Upper lobe of left lung (tissue), 6 donors: ENCODE results near the gene MYO1G. TPM values are rescaled to one million over a fixed set of nuclear protein-coding genes. Genes with fewer than 3 reads are reported as not detected.
A peak's percentile ranks its signal among the peaks of the same experiment; 100 is the strongest.

ENCODE experiments used
- ATAC-seq, 2 donors: fragments of 200-7000 bp; cut with Tn5 transposase; one replicate each; pipeline ENCODE4 v1.9.1; 2022; ENCODE audit warnings: mild to moderate bottlenecking in 2 of 2, moderate library complexity in 2 of 2; ENCODE audit not compliant: low FRiP score in 2 of 2
- DNase-seq, 2 donors: peaks; one replicate each; pipeline ENCODE4 v3.0.0-alpha.2; 2019 to 2020
- H3K27ac ChIP-seq, 4 donors: fragments of 200-600 bp; sonication (generic); one replicate each; pipeline ENCODE4 v1.5.1; 2016 to 2019
- H3K27me3 ChIP-seq, 4 donors: fragments of 200-600 bp; sonication (generic); one replicate each; pipeline ENCODE4 v1.5.1; 2017 to 2019
- H3K36me3 ChIP-seq, 4 donors: fragments of 200-600 bp; sonication (generic); one replicate each; pipeline ENCODE4 v1.5.1; 2016 to 2019
- H3K4me1 ChIP-seq, 4 donors: fragments of 200-600 bp; sonication (generic); one replicate each; pipeline ENCODE4 v1.5.1; 2018 to 2019
- H3K4me3 ChIP-seq, 4 donors: fragments of 200-600 bp; sonication (generic); one replicate each; pipeline ENCODE4 v1.5.1; 2017 to 2019; ENCODE audit warnings: mild to moderate bottlenecking in 2 of 4, moderate library complexity in 1 of 4
- H3K9me3 ChIP-seq, 4 donors: fragments of 200-600 bp; sonication (generic); one replicate each; pipeline ENCODE4 v1.5.1; 2018 to 2019
- POLR2A ChIP-seq, 4 donors: fragments of 450-650 bp; IDR thresholded peaks; one replicate each; pipeline ENCODE4 v1.5.1; 2016 to 2017; ENCODE audit warnings: antibody characterized with exemption in 4 of 4, mild to moderate bottlenecking in 2 of 4
- POLR2AphosphoS5 ChIP-seq, 2 donors: sonication (generic); formaldehyde crosslinking; IDR thresholded peaks; one replicate each; pipeline ENCODE4 v1.5.1; 2017; ENCODE audit warnings: antibody characterized with exemption in 2 of 2
- WGBS, 2 donors: methylation state at CpG; one replicate each; pipeline ENCODE4 v1.1.5; 2017 to 2018; 5-methylcytosine and 5-hydroxymethylcytosine counted together
- total RNA-seq, 6 donors: library from RNA; depleted of rRNA in 4 of 6; stranded (reverse); fragments of >200 nt in 4 of 6; gene quantifications; one replicate each; pipeline versions ENCODE4 v1.1.0 to v1.2.1, GENCODE V29; 2016 to 2021
- TF ChIP-seq, protein P1 (sequence below), 6 experiments: fragments of 450-650 bp in 4 of 6; fragments of 200-600 bp in 2 of 6; sonication (generic) in 2 of 6; IDR thresholded peaks; one replicate each; pipeline ENCODE4 v1.5.1; 2016 to 2019; ENCODE audit warnings: antibody characterized with exemption in 6 of 6
- donor health status: DM: no; HTN: no; CAD: no; lungs with moderate emphysema.
- donor health status: DM: no; HTN: yes; CAD: no; lungs with severe emphysema.

MYO1G gene
- total RNA-seq, 6 donors from 2014 or later, result 19.7 to 51.3 (median 38.0) TPM

DNA sequence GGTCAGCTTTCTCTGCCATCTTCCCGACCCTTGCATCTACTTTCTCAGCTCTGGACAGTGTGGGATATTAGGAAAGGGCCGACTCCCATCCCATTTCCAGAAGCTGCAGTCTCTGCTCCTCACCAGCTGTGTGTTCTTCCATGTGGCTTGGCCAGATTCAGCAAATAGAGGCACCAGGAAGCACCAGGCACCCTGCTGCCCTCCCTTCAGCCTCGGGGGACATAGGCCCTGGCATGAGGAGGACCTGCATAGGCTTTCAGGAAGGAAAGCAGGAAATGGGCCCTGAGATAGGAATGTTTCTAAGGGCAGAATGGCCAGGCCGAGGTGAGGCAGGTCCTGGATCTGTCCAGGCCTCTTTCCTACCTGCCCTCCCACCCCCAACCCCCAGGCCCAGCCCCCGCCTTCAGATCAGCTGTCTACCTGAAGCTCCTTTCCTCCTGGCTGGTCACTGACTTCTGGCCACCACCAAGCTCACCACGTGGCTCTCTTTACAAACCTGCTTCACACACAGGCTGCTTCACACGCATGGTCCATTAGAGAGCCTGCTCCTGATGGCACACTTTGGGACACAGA lies 66.0 kb downstream of the MYO1G start:
- TF ChIP-seq POLR2AphosphoS5 (IDR thresholded peaks at IDR 0.05), result no peak
- TF ChIP-seq, protein P1, sequence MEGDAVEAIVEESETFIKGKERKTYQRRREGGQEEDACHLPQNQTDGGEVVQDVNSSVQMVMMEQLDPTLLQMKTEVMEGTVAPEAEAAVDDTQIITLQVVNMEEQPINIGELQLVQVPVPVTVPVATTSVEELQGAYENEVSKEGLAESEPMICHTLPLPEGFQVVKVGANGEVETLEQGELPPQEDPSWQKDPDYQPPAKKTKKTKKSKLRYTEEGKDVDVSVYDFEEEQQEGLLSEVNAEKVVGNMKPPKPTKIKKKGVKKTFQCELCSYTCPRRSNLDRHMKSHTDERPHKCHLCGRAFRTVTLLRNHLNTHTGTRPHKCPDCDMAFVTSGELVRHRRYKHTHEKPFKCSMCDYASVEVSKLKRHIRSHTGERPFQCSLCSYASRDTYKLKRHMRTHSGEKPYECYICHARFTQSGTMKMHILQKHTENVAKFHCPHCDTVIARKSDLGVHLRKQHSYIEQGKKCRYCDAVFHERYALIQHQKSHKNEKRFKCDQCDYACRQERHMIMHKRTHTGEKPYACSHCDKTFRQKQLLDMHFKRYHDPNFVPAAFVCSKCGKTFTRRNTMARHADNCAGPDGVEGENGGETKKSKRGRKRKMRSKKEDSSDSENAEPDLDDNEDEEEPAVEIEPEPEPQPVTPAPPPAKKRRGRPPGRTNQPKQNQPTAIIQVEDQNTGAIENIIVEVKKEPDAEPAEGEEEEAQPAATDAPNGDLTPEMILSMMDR (IDR thresholded peaks at IDR 0.05), result no peak
- TF ChIP-seq POLR2A (IDR thresholded peaks at IDR 0.05), result no peak
- Histone ChIP-seq H3K36me3 (no peaks in the 10 kb centered on the region), H3K27me3 (no peaks in the 10 kb centered on the region), H3K9me3 (no peaks in the 10 kb centered on the region), H3K4me1 (peaks cover 0 to 6% (median 4%) of the 10 kb centered on the region in 4 donors), H3K27ac (peak overlapping the region in 1 of 4 donors; percentile 4), H3K4me3 (no peak overlapping the region)
- ATAC-seq (no peak), DNase-seq (no peak)
- 47 to 56% methylated on average over 5 to 7 of the region's 7 CpGs for WGBS, 2 donors

Other genes with a start within 250 kb of the MYO1G start
- 100 to 1,000 TPM in 2 of 6 donors, 10 to 100 TPM in 4; 27.0 to 161 (median 85.7) TPM for gene ZMIZ2, start 230.2 kb downstream of the MYO1G start, total RNA-seq
- gene PPIA, start 182.3 kb downstream of the MYO1G start, total RNA-seq, result 1,000 to 10,000 TPM in 5 of 6 donors, 100 to 1,000 TPM in 1; 351 to 1,606 (median 1,253) TPM
- gene H2AZ2, start 130.9 kb downstream of the MYO1G start, total RNA-seq, result 100 to 1,000 TPM in 4 of 6 donors, 10 to 100 TPM in 2; 46.1 to 151 (median 133) TPM
- gene PURB, start 93.5 kb downstream of the MYO1G start, total RNA-seq, result 10 to 100 TPM; 15.0 to 38.2 (median 21.7) TPM
- 10 to 100 TPM; 30.9 to 63.9 (median 46.8) TPM for gene CCM2, start 21.2 kb upstream of the MYO1G start, total RNA-seq
- gene NACAD, start 110.0 kb upstream of the MYO1G start, total RNA-seq, result 1 to 10 TPM; 1.0 to 4.3 (median 2.3) TPM
- 10 to 100 TPM; 24.2 to 92.2 (median 54.6) TPM for gene TBRG4, start 132.7 kb upstream of the MYO1G start, total RNA-seq
- gene RAMP3, start 178.8 kb upstream of the MYO1G start, total RNA-seq, result 100 to 1,000 TPM in 3 of 6 donors, 10 to 100 TPM in 3; 33.5 to 306 (median 88.1) TPM